Measurements from ENCODE around the gene BMP4. TPM values are rescaled to one million over a fixed set of nuclear protein-coding genes. Genes with fewer than 3 reads are reported as not detected.

The BMP4 gene
- polyA plus RNA-seq, 1 experiment = 20.8 TPM

GRCh38 chr14:53900499-53900898, 56.1 kb downstream of the BMP4 start:
- Histone ChIP-seq H3K27me3 (ENCODE audit: control insufficient read depth, insufficient read depth, low read length) (no peaks in the 10 kb centered on the region), H3K4me3 (ENCODE audit: low read depth, low read length) (no peak overlapping the region), H3K9me3 (ENCODE audit: control insufficient read depth, insufficient read depth, low read length) (no peaks in the 10 kb centered on the region), H3K27ac (ENCODE audit: low read depth, low read length) (no peak overlapping the region)
- ChIA-PET CTCF (no interaction called here), POLR2A (no interaction called here)
- no peak for DNase-seq (ENCODE audit: low read depth, low spot score)
- no peak for TF ChIP-seq CTCF (IDR thresholded peaks at IDR 0.05; ENCODE audit: low read depth, low read length)

Small RNAs within 50 kb of the gene (small RNA-seq; reads per million reads assigned to genes)
- not detected for gene MIR5580 (ENCODE audit: insufficient read length, low read depth)
